PFSK-1 (cell line): Measurements from ENCODE around the gene ZXDC.

Source experiments
- FOXP2 ChIP-seq: optimal IDR thresholded peaks from 2 replicates; pipeline ENCODE3; 2011; ENCODE audit warnings: borderline replicate concordance, control low read depth, inconsistent platforms; ENCODE audit not compliant: insufficient read depth; ENCODE audit errors: extremely low read length, extremely low read depth
- POLR2AphosphoS5 ChIP-seq: IDR thresholded peaks from 2 replicates; pipeline ENCODE4 v1.6.1; 2012; ENCODE audit warnings: low read depth, mild to moderate bottlenecking, control low read depth, low read length, moderate library complexity
- SIN3A ChIP-seq: IDR thresholded peaks from 2 replicates; pipeline ENCODE4 v1.6.1; 2012; ENCODE audit warnings: mild to moderate bottlenecking, low read length, moderate library complexity, borderline replicate concordance; ENCODE audit not compliant: insufficient read depth
- TAF1 ChIP-seq: IDR thresholded peaks from 2 replicates; pipeline ENCODE4 v1.6.1; 2012; ENCODE audit warnings: low read length, control low read depth, borderline replicate concordance; ENCODE audit not compliant: insufficient read depth
- TF ChIP-seq, protein P1 (sequence below), 2 experiments: IDR thresholded peaks; 2 replicates each; pipeline versions ENCODE4 v1.6.1 to v1.8.0; 2011 to 2012; ENCODE audit warnings: low read depth in 2 of 2, low read length in 2 of 2, control low read depth in 1 of 2, inconsistent platforms in 1 of 2, mild to moderate bottlenecking in 1 of 2, moderate library complexity in 1 of 2; ENCODE audit not compliant: insufficient read depth in 1 of 2

The ZXDC gene

GRCh38 chr3:126390751-126391150 lies 84.9 kb downstream of the ZXDC start:
- TF ChIP-seq FOXP2 (no peak), POLR2AphosphoS5 (no peak), TAF1 (no peak), SIN3A (no peak)
- TF ChIP-seq, protein P1, sequence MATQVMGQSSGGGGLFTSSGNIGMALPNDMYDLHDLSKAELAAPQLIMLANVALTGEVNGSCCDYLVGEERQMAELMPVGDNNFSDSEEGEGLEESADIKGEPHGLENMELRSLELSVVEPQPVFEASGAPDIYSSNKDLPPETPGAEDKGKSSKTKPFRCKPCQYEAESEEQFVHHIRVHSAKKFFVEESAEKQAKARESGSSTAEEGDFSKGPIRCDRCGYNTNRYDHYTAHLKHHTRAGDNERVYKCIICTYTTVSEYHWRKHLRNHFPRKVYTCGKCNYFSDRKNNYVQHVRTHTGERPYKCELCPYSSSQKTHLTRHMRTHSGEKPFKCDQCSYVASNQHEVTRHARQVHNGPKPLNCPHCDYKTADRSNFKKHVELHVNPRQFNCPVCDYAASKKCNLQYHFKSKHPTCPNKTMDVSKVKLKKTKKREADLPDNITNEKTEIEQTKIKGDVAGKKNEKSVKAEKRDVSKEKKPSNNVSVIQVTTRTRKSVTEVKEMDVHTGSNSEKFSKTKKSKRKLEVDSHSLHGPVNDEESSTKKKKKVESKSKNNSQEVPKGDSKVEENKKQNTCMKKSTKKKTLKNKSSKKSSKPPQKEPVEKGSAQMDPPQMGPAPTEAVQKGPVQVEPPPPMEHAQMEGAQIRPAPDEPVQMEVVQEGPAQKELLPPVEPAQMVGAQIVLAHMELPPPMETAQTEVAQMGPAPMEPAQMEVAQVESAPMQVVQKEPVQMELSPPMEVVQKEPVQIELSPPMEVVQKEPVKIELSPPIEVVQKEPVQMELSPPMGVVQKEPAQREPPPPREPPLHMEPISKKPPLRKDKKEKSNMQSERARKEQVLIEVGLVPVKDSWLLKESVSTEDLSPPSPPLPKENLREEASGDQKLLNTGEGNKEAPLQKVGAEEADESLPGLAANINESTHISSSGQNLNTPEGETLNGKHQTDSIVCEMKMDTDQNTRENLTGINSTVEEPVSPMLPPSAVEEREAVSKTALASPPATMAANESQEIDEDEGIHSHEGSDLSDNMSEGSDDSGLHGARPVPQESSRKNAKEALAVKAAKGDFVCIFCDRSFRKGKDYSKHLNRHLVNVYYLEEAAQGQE (IDR thresholded peaks at IDR 0.05; ENCODE audit: insufficient read depth in 1 of 2, low read depth in 2 of 2, low read length in 2 of 2) = no peak

GRCh38 chr3:126390201-126390600 lies 85.5 kb downstream of the ZXDC start:
- TF ChIP-seq, protein P1 (IDR thresholded peaks at IDR 0.05; ENCODE audit: insufficient read depth in 1 of 2, low read depth in 2 of 2, low read length in 2 of 2) = no peak
- TF ChIP-seq SIN3A = no peak
- TF ChIP-seq FOXP2 = no peak
- TF ChIP-seq POLR2AphosphoS5 = no peak
- no peak for TF ChIP-seq TAF1

GRCh38 chr3:126389794-126390146 lies 85.9 kb downstream of the ZXDC start:
- TF ChIP-seq FOXP2 (no peak), TAF1 (no peak), SIN3A (no peak), POLR2AphosphoS5 (no peak)
- TF ChIP-seq, protein P1 (IDR thresholded peaks at IDR 0.05; ENCODE audit: insufficient read depth in 1 of 2, low read depth in 2 of 2, low read length in 2 of 2) = no peak

GRCh38 chr3:126389112-126389793 lies 86.4 kb downstream of the ZXDC start:
- TF ChIP-seq POLR2AphosphoS5 (no peak), TAF1 (no peak), FOXP2 (peak; percentile 57), SIN3A (no peak)
- TF ChIP-seq, protein P1 (IDR thresholded peaks at IDR 0.05; ENCODE audit: insufficient read depth in 1 of 2, low read depth in 2 of 2, low read length in 2 of 2) = no peak
